Measurements from ENCODE around the gene RFX4.

Gene RFX4

DNA sequence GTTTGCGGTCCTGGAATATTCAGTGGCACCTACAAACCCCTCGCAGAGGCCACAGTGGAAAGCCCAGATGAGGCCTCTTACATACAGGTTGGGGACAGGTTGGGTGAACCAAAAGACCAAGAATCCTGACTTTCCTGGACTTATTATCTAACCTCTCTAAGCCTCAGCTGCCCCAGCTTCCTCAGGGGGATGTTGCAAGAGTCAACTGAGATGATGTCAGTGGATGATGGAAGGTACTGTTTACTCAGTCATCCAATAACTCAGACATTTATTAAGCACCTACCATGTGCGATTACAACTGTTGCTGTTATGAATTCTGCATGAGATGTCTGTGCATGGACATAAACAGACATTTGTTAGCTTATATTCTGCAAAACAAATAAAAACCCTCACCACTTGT, 72.8 kb downstream of the RFX4 start:
- TF ChIP-seq CTCF (IDR thresholded peaks at IDR 0.05; ENCODE audit: insufficient read depth, low read depth, low read length, missing control alignments) = no peak
- peak; percentile 29 for DNase-seq (ENCODE audit: low read depth)
- no peak overlapping the region for H3K4me3 ChIP-seq (ENCODE audit: low read length)

DNA sequence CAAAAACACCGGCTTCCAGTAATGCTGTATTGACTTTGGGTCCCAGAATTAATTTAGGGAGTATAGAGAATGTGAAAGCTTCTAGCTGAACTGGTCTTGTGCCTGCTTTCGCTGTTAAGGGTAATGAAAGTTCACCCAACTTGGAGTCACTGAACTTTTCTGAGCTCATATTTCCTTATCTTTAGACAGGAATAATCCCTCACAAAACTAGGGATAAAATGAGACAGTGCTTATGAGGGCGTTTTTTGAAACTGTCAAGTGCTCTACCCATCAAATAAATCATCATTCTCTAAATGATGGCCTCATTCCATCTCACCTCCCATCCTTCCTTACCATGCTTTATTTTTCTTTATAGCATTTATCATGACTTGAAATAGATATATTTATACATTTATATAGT, 74.7 kb downstream of the RFX4 start:
- no peak for DNase-seq (ENCODE audit: low read depth)
- no peak overlapping the region for H3K4me3 ChIP-seq (ENCODE audit: low read length)
- TF ChIP-seq CTCF (IDR thresholded peaks at IDR 0.05; ENCODE audit: insufficient read depth, low read depth, low read length, missing control alignments) = no peak

DNA sequence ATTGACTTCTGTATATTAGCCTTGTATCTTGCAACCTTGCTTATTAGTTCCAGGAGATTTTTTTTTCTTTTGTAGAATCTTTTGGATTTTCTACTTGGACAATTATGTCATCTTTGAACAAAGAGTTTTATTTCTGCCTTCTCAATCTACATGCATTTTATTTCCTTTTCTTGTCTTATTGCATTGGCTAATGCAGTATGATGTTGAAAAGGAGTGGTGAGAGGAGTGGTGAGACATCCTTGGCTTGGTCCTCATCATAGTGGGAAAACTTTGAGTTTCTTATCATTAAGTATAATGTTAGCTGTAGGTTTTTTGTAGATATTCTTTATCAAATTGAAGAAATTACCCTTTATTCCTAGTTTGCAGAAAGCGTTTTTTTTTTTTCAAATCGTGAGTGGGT, 80.6 kb downstream of the RFX4 start:
- no peak overlapping the region for H3K4me3 ChIP-seq (ENCODE audit: low read length)
- TF ChIP-seq CTCF (IDR thresholded peaks at IDR 0.05; ENCODE audit: insufficient read depth, low read depth, low read length, missing control alignments) = no peak
- no peak for DNase-seq (ENCODE audit: low read depth)

GRCh38 chr12:106669216-106669615, 86.4 kb downstream of the RFX4 start:
- no peak for TF ChIP-seq CTCF (IDR thresholded peaks at IDR 0.05; ENCODE audit: insufficient read depth, low read depth, low read length, missing control alignments)
- no peak overlapping the region for H3K4me3 ChIP-seq (ENCODE audit: low read length)
- no peak for DNase-seq (ENCODE audit: low read depth)

DNA sequence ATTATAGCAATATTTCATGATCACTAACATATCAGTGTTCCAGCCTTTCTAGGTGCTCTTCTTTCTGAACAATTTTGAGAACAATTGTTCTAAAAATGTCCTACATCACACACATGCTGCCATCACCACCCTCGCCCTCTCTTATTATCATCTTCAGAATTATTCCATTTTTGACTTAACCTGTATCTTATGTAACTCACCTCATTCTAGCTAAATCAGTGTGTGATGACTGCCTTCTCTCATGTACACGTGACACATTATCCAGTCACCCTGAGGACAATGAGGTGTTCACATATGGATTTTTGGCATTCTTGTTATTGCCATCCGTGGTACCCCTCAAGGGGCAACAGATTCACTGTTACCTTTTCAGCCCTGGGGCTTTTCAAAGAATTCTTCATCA, 87.3 kb downstream of the RFX4 start:
- no peak overlapping the region for H3K4me3 ChIP-seq (ENCODE audit: low read length)
- no peak for DNase-seq (ENCODE audit: low read depth)
- no peak for TF ChIP-seq CTCF (IDR thresholded peaks at IDR 0.05; ENCODE audit: insufficient read depth, low read depth, low read length, missing control alignments)

DNA sequence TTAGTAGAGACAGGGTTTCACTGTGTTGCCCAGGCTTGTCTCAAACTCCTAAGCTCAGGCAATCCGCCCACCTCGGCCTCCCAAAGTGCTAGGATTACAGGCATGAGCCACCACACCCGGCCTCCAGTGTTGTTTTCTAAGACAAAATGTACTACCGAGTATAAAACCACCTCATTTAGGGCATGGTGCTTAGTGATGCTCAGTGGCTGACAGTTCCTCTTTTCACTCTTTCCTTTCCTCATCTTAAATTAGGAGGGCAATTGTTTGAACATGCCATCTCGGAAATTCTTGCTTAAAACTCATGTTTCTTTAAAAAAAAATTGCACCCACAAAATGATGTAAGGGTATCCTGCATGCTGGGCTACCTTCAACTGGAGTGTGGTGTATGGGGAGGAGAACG, 89.0 kb downstream of the RFX4 start:
- no peak overlapping the region for H3K4me3 ChIP-seq (ENCODE audit: low read length)
- TF ChIP-seq CTCF (IDR thresholded peaks at IDR 0.05; ENCODE audit: insufficient read depth, low read depth, low read length, missing control alignments) = no peak
- no peak for DNase-seq (ENCODE audit: low read depth)

DNA sequence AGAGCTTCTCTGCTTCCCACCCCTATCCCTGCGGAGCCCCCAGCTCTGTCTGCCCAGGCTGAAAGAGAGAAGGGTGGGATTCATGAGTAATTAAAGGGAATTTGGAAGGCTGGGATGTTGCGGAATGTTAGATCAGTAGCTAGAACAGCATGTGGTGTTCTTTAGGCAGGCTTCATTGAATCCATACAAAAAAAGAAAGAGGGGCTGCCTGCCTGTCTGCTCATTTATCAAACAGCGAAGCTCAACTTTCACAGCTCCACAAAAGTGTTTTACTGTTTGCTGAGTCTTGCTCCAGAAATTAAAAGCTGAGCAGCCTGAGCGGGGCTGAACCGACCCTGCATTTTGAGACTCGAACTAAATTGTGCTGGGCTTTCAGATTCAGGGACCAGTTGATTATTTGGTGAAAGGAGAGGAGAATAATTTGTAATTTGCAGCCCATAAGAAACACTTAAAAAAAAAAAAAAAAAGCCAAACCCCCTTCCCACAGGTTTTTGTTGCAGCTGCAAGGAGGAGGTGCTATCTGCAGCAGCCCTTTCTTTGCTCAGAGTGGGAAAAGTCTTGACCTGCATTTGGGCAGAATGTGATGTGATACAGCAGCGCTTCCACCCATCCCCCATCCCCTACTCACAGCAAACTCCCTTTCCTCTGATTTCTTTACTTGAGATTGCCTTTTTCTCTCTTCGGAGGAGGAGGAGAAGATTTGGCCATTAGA, 89.7 kb downstream of the RFX4 start:
- no peak for DNase-seq (ENCODE audit: low read depth)
- no peak overlapping the region for H3K4me3 ChIP-seq (ENCODE audit: low read length)
- TF ChIP-seq CTCF (IDR thresholded peaks at IDR 0.05; ENCODE audit: insufficient read depth, low read depth, low read length, missing control alignments) = no peak

Data from epithelial cell of esophagus (primary cell).